ENCODE data around the gene PBX1. TPM values are rescaled to one million over a fixed set of nuclear protein-coding genes. Genes with fewer than 3 reads are reported as not detected.

The PBX1 gene
- total and polyA plus RNA-seq, 4 donors, result 7.8 to 112 (median 33.5) TPM

- H3K4me1 ChIP-seq (ENCODE audit: control insufficient read depth in 5 of 5, insufficient read depth in 5 of 5, low read length in 5 of 5), result peaks cover 1 to 16% (median 3%) of the 10 kb centered on the region in 5 donors
- no peak overlapping the region for H3K4me3 ChIP-seq
- no peak overlapping the region for H3K9ac ChIP-seq (ENCODE audit: insufficient read depth in 1 of 2, low read length in 2 of 2)
- TF ChIP-seq CTCF (IDR thresholded peaks at IDR 0.05; ENCODE audit: control extremely low read depth, extremely low read depth), result no peak
- H3K36me3 ChIP-seq (ENCODE audit: control insufficient read depth in 4 of 4, insufficient read depth in 4 of 4, low read length in 4 of 4), result peaks cover 5 to 22% (median 13%) of the 10 kb centered on the region in 4 donors
- H3K9me3 ChIP-seq (ENCODE audit: control insufficient read depth in 4 of 4, insufficient read depth in 3 of 4, low read length in 3 of 4), result no peaks in the 10 kb centered on the region
- 79 to 85% methylated on average over 14 of the region's 14 CpGs for WGBS, 2 donors
- no peak overlapping the region for H3K27ac ChIP-seq (ENCODE audit: low read depth in 1 of 2, low read length in 1 of 2)
- ATAC-seq (ENCODE audit: insufficient read depth, low FRiP score), result no peak
- DNase-seq, result no peak
- no peaks in the 10 kb centered on the region for H3K27me3 ChIP-seq (ENCODE audit: control insufficient read depth in 3 of 3, insufficient read depth in 3 of 3, low read length in 2 of 3)
Measured at GRCh38 chr1:164841702-164842465, 282.9 kb downstream of the PBX1 start.

- peaks cover 0 to 18% (median 0%) of the 10 kb centered on the region in 5 donors for H3K4me1 ChIP-seq (ENCODE audit: control insufficient read depth in 5 of 5, insufficient read depth in 5 of 5, low read length in 5 of 5)
- H3K9ac ChIP-seq (ENCODE audit: insufficient read depth in 1 of 2, low read length in 2 of 2), result no peak overlapping the region
- WGBS, 2 donors, result 64 to 81% methylated on average over 10 of the region's 10 CpGs
- H3K9me3 ChIP-seq (ENCODE audit: control insufficient read depth in 4 of 4, insufficient read depth in 3 of 4, low read length in 3 of 4), result no peaks in the 10 kb centered on the region
- DNase-seq, result no peak
- no peaks in the 10 kb centered on the region for H3K27me3 ChIP-seq (ENCODE audit: control insufficient read depth in 3 of 3, insufficient read depth in 3 of 3, low read length in 2 of 3)
- no peak overlapping the region for H3K27ac ChIP-seq (ENCODE audit: low read depth in 1 of 2, low read length in 1 of 2)
- H3K4me3 ChIP-seq, result no peak overlapping the region
- no peak for TF ChIP-seq CTCF (IDR thresholded peaks at IDR 0.05; ENCODE audit: control extremely low read depth, extremely low read depth)
- peaks cover 10 to 27% (median 20%) of the 10 kb centered on the region in 4 donors for H3K36me3 ChIP-seq (ENCODE audit: control insufficient read depth in 4 of 4, insufficient read depth in 4 of 4, low read length in 4 of 4)
- no peak for ATAC-seq (ENCODE audit: insufficient read depth, low FRiP score)
Measured at GRCh38 chr1:164842870-164843269, 283.9 kb downstream of the PBX1 start.

GRCh38 chr1:164843743-164844500, 284.9 kb downstream of the PBX1 start:
- Histone ChIP-seq H3K36me3 (ENCODE audit: control insufficient read depth in 4 of 4, insufficient read depth in 4 of 4, low read length in 4 of 4) (peaks cover 10 to 37% (median 22%) of the 10 kb centered on the region in 4 donors), H3K4me3 (no peak overlapping the region), H3K9me3 (ENCODE audit: control insufficient read depth in 4 of 4, insufficient read depth in 3 of 4, low read length in 3 of 4) (no peaks in the 10 kb centered on the region), H3K9ac (ENCODE audit: insufficient read depth in 1 of 2, low read length in 2 of 2) (no peak overlapping the region), H3K4me1 (ENCODE audit: control insufficient read depth in 5 of 5, insufficient read depth in 5 of 5, low read length in 5 of 5) (peaks cover 0 to 18% (median 0%) of the 10 kb centered on the region in 5 donors), H3K27me3 (ENCODE audit: control insufficient read depth in 3 of 3, insufficient read depth in 3 of 3, low read length in 2 of 3) (no peaks in the 10 kb centered on the region), H3K27ac (ENCODE audit: low read depth in 1 of 2, low read length in 1 of 2) (no peak overlapping the region)
- 90% methylated on average over 3 of the region's 3 CpGs for WGBS, 2 donors
- no peak for TF ChIP-seq CTCF (IDR thresholded peaks at IDR 0.05; ENCODE audit: control extremely low read depth, extremely low read depth)
- DNase-seq, result no peak
- ATAC-seq (ENCODE audit: insufficient read depth, low FRiP score), result no peak

All from lung (tissue), 12 donors.